PC-9 (cell line): ENCODE results near the gene CCDC18. TPM values are rescaled to one million over a fixed set of nuclear protein-coding genes. Genes with fewer than 3 reads are reported as not detected.

Experiments
- BruUV-seq: library from RNA; stranded (reverse); fragments of 400-500 nt; replicated peaks from 2 replicates; lab custom pipeline; 2021; lab: Mats Ljungman, UMichigan
- CTCF ChIA-PET: fragments of 300-600 bp; sonication (Branson Sonifier 250); formaldehyde crosslinking; loops from one replicate; lab custom pipeline; 2022; ENCODE audit warnings: antibody characterized with exemption; lab: Charles Lee
- POLR2A ChIA-PET: fragments of 300-600 bp; sonication (Branson Sonifier 250); formaldehyde crosslinking; loops from one replicate; lab custom pipeline; 2022; ENCODE audit warnings: antibody characterized with exemption; ENCODE audit not compliant: unreplicated experiment; lab: Charles Lee
- DNase-seq, 2 experiments: peaks; one replicate each; pipeline versions ENCODE4 v3.0.0 to v3.0.0-alpha.2; 2015 to 2022; ENCODE audit warnings: mixed read lengths in 1 of 2
- H2AFZ ChIP-seq: fragments of 200-600 bp; sonication (generic); 2 replicates; pipeline ENCODE4 v1.8.1; 2017; ENCODE audit warnings: antibody characterized with exemption
- H3F3A ChIP-seq: fragments of 200-600 bp; sonication (generic); 2 replicates; pipeline ENCODE4 v1.8.1; 2017; ENCODE audit warnings: antibody characterized with exemption, mild to moderate bottlenecking, low read depth; ENCODE audit not compliant: insufficient read depth
- H3K27ac ChIP-seq: fragments of 200-600 bp; sonication (generic); 2 replicates; pipeline ENCODE4 v1.6.1; 2016; ENCODE audit warnings: mixed run types
- H3K27me3 ChIP-seq: fragments of 200-600 bp; sonication (generic); 2 replicates; pipeline ENCODE4 v1.6.1; 2016; ENCODE audit warnings: low read depth, mixed run types; ENCODE audit not compliant: insufficient read depth
- H3K36me3 ChIP-seq: fragments of 200-600 bp; sonication (generic); 2 replicates; pipeline ENCODE4 v1.6.1; 2016; ENCODE audit warnings: low read depth, mixed run types
- H3K4me1 ChIP-seq: fragments of 200-600 bp; sonication (generic); replicated peaks from 2 replicates; pipeline ENCODE4 v1.6.1; 2016; ENCODE audit warnings: mixed run types; ENCODE audit not compliant: insufficient read depth
- H3K4me2 ChIP-seq: fragments of 200-600 bp; sonication (generic); 2 replicates; pipeline ENCODE4 v1.6.1; 2017; ENCODE audit warnings: mixed run types
- H3K4me3 ChIP-seq: fragments of 200-600 bp; sonication (generic); 2 replicates; pipeline ENCODE4 v1.6.1; 2016; ENCODE audit warnings: mixed run types
- H3K79me2 ChIP-seq: fragments of 200-600 bp; sonication (generic); 2 replicates; pipeline ENCODE4 v1.6.1; 2017; ENCODE audit warnings: low read depth, mixed run types
- H3K9me2 ChIP-seq: fragments of 200-600 bp; sonication (generic); 2 replicates; pipeline ENCODE4 v1.8.1; 2017; ENCODE audit warnings: mild to moderate bottlenecking; ENCODE audit not compliant: insufficient read depth
- H3K9me3 ChIP-seq: fragments of 200-600 bp; sonication (generic); 2 replicates; pipeline ENCODE4 v1.8.1; 2016; ENCODE audit warnings: low read depth; ENCODE audit not compliant: insufficient read depth
- H4K20me1 ChIP-seq: fragments of 200-600 bp; sonication (generic); 2 replicates; pipeline ENCODE4 v1.8.1; 2017; ENCODE audit not compliant: insufficient read depth
- CTCF ChIP-seq: fragments of 200-600 bp; sonication (generic); conservative IDR thresholded peaks from 2 replicates; pipeline ENCODE4 v1.6.1; 2017; ENCODE audit warnings: mixed run types, antibody characterized with exemption, mild to moderate bottlenecking, moderate library complexity
- EZH2 ChIP-seq: fragments of 200-600 bp; sonication (generic); IDR thresholded peaks from 2 replicates; pipeline ENCODE4 v1.8.0; 2017; ENCODE audit warnings: antibody characterized with exemption, low read depth
- intact Hi-C: fragments of 100-400 bp; cut with micrococcal nuclease; formaldehyde crosslinking; loops from one replicate; pipeline ENCODE4 v1.10.0; 2022; ENCODE audit not compliant: unreplicated experiment
- total RNA-seq: library from RNA; stranded (reverse); gene quantifications from 2 replicates; pipeline ENCODE4 v1.2.3, GENCODE V29; 2021

The CCDC18 gene
- total RNA-seq, 1 experiment from 2014 or later: 15.4 TPM

GRCh38 chr1:93206567-93206954 is 26.0 kb downstream of the CCDC18 start:
- Histone ChIP-seq H3K36me3 (peaks cover 38% of the 10 kb centered on the region), H2AFZ (no peak overlapping the region), H3K27ac (no peak overlapping the region), H3K4me2 (no peak overlapping the region), H3K9me3 (no peaks in the 10 kb centered on the region), H3K79me2 (no peaks in the 10 kb centered on the region), H3K4me3 (no peak overlapping the region), H3K9me2 (no peaks in the 10 kb centered on the region), H3K4me1 (no peaks in the 10 kb centered on the region), H4K20me1 (no peaks in the 10 kb centered on the region), H3F3A (no peaks in the 10 kb centered on the region; the same call in 1 of the 2 replicates), H3K27me3 (no peaks in the 10 kb centered on the region)
- TF ChIP-seq EZH2 (no peak), CTCF (no peak)
- ChIA-PET POLR2A (no interaction called here), CTCF (interaction anchor here (0.7 kb wide), 1 partner anchor 460 kb away, joined by 3 read pairs; no protein-coding TSS in a partner anchor)
- intact Hi-C loops: no loop called here
- no peak for DNase-seq
- BruUV-seq: no TSS peak

GRCh38 chr1:93207211-93207610 is 26.7 kb downstream of the CCDC18 start:
- no peak overlapping the region for H3K27ac ChIP-seq
- peaks cover 38% of the 10 kb centered on the region for H3K36me3 ChIP-seq
- CTCF ChIA-PET: interaction anchor here (0.7 kb wide), 1 partner anchor 459 kb away, joined by 3 read pairs; no protein-coding TSS in a partner anchor
- no TSS peak for BruUV-seq
- no peaks in the 10 kb centered on the region; the same call in 1 of the 2 replicates for H3F3A ChIP-seq
- intact Hi-C loops: no loop called here
- TF ChIP-seq EZH2: no peak
- no peak for TF ChIP-seq CTCF
- H3K9me2 ChIP-seq: no peaks in the 10 kb centered on the region
- POLR2A ChIA-PET: no interaction called here
- no peak overlapping the region for H3K4me3 ChIP-seq
- no peaks in the 10 kb centered on the region for H3K79me2 ChIP-seq
- no peaks in the 10 kb centered on the region for H4K20me1 ChIP-seq
- H2AFZ ChIP-seq: no peak overlapping the region
- no peak for DNase-seq
- no peak overlapping the region for H3K4me2 ChIP-seq
- no peaks in the 10 kb centered on the region for H3K4me1 ChIP-seq
- H3K9me3 ChIP-seq: no peaks in the 10 kb centered on the region
- H3K27me3 ChIP-seq: no peaks in the 10 kb centered on the region

GRCh38 chr1:93215322-93215721 is 34.8 kb downstream of the CCDC18 start:
- no peak overlapping the region for H3K27ac ChIP-seq

More at GRCh38 chr1:93215322-93215721, 34.8 kb downstream of the CCDC18 start:
- H3K9me3 ChIP-seq: no peaks in the 10 kb centered on the region
- CTCF ChIA-PET: no interaction called here
- no peaks in the 10 kb centered on the region for H3F3A ChIP-seq
- no peak overlapping the region for H2AFZ ChIP-seq
- POLR2A ChIA-PET: no interaction called here
- no peaks in the 10 kb centered on the region for H4K20me1 ChIP-seq
- H3K9me2 ChIP-seq: no peaks in the 10 kb centered on the region
- no peaks in the 10 kb centered on the region for H3K27me3 ChIP-seq
- BruUV-seq: no TSS peak
- no peak for TF ChIP-seq CTCF
- no peak for TF ChIP-seq EZH2
- H3K4me1 ChIP-seq: no peaks in the 10 kb centered on the region
- peaks cover 46% of the 10 kb centered on the region; the same call in 1 of the 2 replicates for H3K36me3 ChIP-seq
- intact Hi-C loops: no loop called here
- H3K4me3 ChIP-seq: no peak overlapping the region
- DNase-seq: no peak
- no peaks in the 10 kb centered on the region for H3K79me2 ChIP-seq
- no peak overlapping the region for H3K4me2 ChIP-seq
